Esophagus squamous epithelium (tissue), 5 donors: ENCODE results near the gene ZRANB1. TPM values are rescaled to one million over a fixed set of nuclear protein-coding genes. Genes with fewer than 3 reads are reported as not detected.

Experiments
- DNase-seq: peaks from one replicate; lab custom pipeline; 2025; lab: John Stamatoyannopoulos, UW
- H3K27ac ChIP-seq, 4 donors: fragments of 200-600 bp; sonication (generic); one replicate each; pipeline ENCODE4 v1.5.1; 2016 to 2019; ENCODE audit warnings: mild to moderate bottlenecking in 1 of 4
- H3K27me3 ChIP-seq, 4 donors: fragments of 200-600 bp; sonication (generic); 1 replicate in 3 of 4; 2 replicates in 1 of 4; pipeline versions ENCODE4 v1.5.1 to v1.6.0; 2017 to 2021; ENCODE audit warnings: antibody characterized with exemption in 1 of 4
- H3K36me3 ChIP-seq, 3 donors: fragments of 200-600 bp; sonication (generic); one replicate each; pipeline ENCODE4 v1.5.1; 2016 to 2019
- H3K4me1 ChIP-seq, 3 donors: fragments of 200-600 bp; sonication (generic); one replicate each; pipeline ENCODE4 v1.5.1; 2017 to 2019
- H3K4me3 ChIP-seq, 4 donors: fragments of 200-600 bp; sonication (generic); 1 replicate in 3 of 4; 2 replicates in 1 of 4; pipeline ENCODE4 v1.5.1; 2016 to 2019; ENCODE audit warnings: mild to moderate bottlenecking in 2 of 4, moderate library complexity in 1 of 4
- H3K9me3 ChIP-seq, 3 donors: fragments of 200-600 bp; sonication (generic); one replicate each; pipeline ENCODE4 v1.5.1; 2016 to 2019
- POLR2A ChIP-seq, 4 donors: fragments of 450-650 bp; IDR thresholded peaks; one replicate each; pipeline ENCODE4 v1.6.1; 2017; ENCODE audit warnings: antibody characterized with exemption in 4 of 4, mild to moderate bottlenecking in 4 of 4, moderate library complexity in 3 of 4
- WGBS, 2 donors: methylation state at CpG; one replicate each; pipeline ENCODE4 v1.1.5; 2018; 5-methylcytosine and 5-hydroxymethylcytosine counted together
- intact Hi-C: fragments of 100-400 bp; cut with DNase I; formaldehyde crosslinking; loops from one replicate; pipeline ENCODE4 v1.15.0; 2022
- total RNA-seq, 4 donors: library from RNA; depleted of rRNA; stranded (reverse); fragments of >200 nt; gene quantifications; one replicate each; pipeline ENCODE4 v1.1.0, GENCODE V29; 2016
- TF ChIP-seq, protein P1 (sequence below), 6 experiments: fragments of 450-650 bp in 4 of 6; fragments of 200-600 bp in 2 of 6; sonication (generic) in 2 of 6; IDR thresholded peaks; one replicate each; pipeline ENCODE4 v1.5.1; 2016 to 2019; ENCODE audit warnings: antibody characterized with exemption in 6 of 6, mild to moderate bottlenecking in 4 of 6, moderate library complexity in 4 of 6
- donor health status: DM: yes; HTN: yes; CAD: no.

The ZRANB1 gene
- total RNA-seq, 4 donors from 2014 or later, result 11.7 to 25.2 (median 17.4) TPM

DNA sequence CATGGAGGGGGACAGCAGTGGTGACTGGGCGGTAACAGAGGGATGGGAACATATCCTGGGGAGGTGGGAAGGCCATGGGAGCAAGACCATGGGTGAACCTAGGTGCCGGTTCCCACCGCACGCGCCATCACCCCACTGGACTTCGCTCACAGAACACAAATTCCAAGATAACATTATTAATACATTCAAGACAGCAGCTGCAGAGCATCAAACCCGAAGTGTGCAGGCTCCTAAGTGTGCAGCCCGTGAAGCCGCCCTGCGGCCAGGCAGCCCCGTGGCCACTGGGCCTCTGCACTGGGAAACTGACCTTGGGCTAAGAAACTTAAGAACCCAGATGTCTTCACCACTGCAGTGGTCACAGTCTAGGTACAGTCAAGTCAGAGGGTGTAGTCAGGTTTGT lies 42.8 kb upstream of the ZRANB1 start:
- TF ChIP-seq, protein P1, sequence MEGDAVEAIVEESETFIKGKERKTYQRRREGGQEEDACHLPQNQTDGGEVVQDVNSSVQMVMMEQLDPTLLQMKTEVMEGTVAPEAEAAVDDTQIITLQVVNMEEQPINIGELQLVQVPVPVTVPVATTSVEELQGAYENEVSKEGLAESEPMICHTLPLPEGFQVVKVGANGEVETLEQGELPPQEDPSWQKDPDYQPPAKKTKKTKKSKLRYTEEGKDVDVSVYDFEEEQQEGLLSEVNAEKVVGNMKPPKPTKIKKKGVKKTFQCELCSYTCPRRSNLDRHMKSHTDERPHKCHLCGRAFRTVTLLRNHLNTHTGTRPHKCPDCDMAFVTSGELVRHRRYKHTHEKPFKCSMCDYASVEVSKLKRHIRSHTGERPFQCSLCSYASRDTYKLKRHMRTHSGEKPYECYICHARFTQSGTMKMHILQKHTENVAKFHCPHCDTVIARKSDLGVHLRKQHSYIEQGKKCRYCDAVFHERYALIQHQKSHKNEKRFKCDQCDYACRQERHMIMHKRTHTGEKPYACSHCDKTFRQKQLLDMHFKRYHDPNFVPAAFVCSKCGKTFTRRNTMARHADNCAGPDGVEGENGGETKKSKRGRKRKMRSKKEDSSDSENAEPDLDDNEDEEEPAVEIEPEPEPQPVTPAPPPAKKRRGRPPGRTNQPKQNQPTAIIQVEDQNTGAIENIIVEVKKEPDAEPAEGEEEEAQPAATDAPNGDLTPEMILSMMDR (IDR thresholded peaks at IDR 0.05), result no peak
- no peak for TF ChIP-seq POLR2A (IDR thresholded peaks at IDR 0.05)
- no peak overlapping the region for H3K27ac ChIP-seq
- 84 to 100% methylated on average over 2 to 4 of the region's 11 CpGs for whole genome bisulfite sequencing, 2 donors
- H3K36me3 ChIP-seq, result no peaks in the 10 kb centered on the region
- intact Hi-C loops, result no loop called here
- H3K4me3 ChIP-seq, result no peak overlapping the region
- H3K27me3 ChIP-seq, result peaks cover 0 to 35% (median 0%) of the 10 kb centered on the region in 4 donors
- H3K9me3 ChIP-seq, result no peaks in the 10 kb centered on the region
- DNase-seq, result no peak
- H3K4me1 ChIP-seq, result no peaks in the 10 kb centered on the region

DNA sequence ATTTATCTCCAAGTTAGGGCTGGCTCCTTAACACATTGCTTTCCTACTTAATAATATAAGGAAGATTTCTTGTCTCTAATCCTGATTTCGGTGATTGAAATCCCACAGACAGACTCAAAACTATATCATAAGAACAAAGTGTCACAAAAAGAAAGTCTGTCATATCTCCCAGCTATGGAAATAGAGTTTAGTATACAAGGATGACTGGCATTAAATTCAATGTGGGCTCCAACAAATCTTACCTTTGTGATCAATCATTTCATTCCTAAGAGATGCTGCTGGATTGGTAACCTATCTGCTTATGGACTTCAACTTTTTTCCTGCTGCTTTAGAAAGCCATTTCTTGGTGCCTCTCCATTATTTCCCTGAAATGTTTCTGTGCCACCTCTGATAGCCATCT lies 39.5 kb upstream of the ZRANB1 start:
- H3K27me3 ChIP-seq, result peaks cover 0 to 21% (median 0%) of the 10 kb centered on the region in 4 donors
- no peak overlapping the region for H3K27ac ChIP-seq
- 75 to 88% methylated on average over 1 of the region's 1 CpG for WGBS, 2 donors
- no peaks in the 10 kb centered on the region for H3K4me1 ChIP-seq
- TF ChIP-seq, protein P1 (IDR thresholded peaks at IDR 0.05), result no peak
- TF ChIP-seq POLR2A (IDR thresholded peaks at IDR 0.05), result no peak
- no peak overlapping the region for H3K4me3 ChIP-seq
- H3K9me3 ChIP-seq, result no peaks in the 10 kb centered on the region
- no peaks in the 10 kb centered on the region for H3K36me3 ChIP-seq
- intact Hi-C loops, result no loop called here
- DNase-seq, result no peak

DNA sequence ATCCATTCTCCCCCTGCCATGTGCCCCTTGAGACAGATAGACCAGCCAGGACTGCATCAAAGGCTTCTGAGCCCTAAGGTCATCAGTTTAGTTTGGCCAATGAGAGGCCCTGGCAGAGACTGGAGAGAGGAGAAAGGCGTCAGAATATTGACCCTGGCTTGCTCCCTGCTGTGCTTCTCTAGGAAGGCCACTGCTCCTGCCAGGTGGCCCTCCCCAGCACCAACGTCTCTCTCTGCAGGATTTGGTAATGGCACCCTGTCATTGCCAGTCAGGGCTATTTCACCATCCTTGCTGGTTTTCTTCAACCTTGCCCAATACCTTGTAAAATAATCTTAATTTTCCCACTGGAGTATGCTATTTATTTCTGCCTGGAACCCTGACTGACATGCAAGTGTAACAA lies 38.8 kb upstream of the ZRANB1 start:
- Histone ChIP-seq H3K27ac (no peak overlapping the region), H3K4me3 (no peak overlapping the region), H3K9me3 (no peaks in the 10 kb centered on the region), H3K36me3 (no peaks in the 10 kb centered on the region), H3K27me3 (peaks cover 0 to 15% (median 0%) of the 10 kb centered on the region in 4 donors), H3K4me1 (no peaks in the 10 kb centered on the region)
- intact Hi-C loops, result no loop called here
- TF ChIP-seq, protein P1 (IDR thresholded peaks at IDR 0.05), result no peak
- no peak for TF ChIP-seq POLR2A (IDR thresholded peaks at IDR 0.05)
- 29 to 44% methylated on average over 2 of the region's 2 CpGs for WGBS, 2 donors
- DNase-seq, result no peak

DNA sequence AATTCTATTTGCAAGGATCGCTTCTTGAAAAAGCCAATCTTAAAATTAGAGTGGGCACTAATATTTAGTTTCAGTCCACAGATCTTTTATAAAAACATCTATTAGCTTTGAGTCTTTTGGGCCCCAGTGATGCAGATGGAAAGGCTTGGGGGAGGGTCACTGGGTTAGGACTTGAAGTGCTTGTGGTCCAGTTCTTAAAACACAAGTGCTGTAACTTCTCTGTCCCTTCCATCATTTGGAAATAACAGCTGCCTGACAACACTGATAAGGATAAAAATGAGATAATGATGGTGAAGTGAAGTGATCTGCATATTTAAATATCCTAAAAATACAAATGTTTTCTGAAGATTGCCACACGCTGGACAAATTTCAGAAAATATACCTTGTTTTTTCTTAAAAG lies 37.1 kb upstream of the ZRANB1 start:
- no peaks in the 10 kb centered on the region for H3K9me3 ChIP-seq
- no peaks in the 10 kb centered on the region for H3K4me1 ChIP-seq
- 93 to 100% methylated on average over 2 of the region's 2 CpGs for WGBS, 2 donors
- DNase-seq, result no peak
- no peak overlapping the region for H3K27ac ChIP-seq
- no peaks in the 10 kb centered on the region for H3K36me3 ChIP-seq
- TF ChIP-seq POLR2A (IDR thresholded peaks at IDR 0.05), result no peak
- TF ChIP-seq, protein P1 (IDR thresholded peaks at IDR 0.05), result no peak
- H3K27me3 ChIP-seq, result peaks cover 0 to 5% (median 0%) of the 10 kb centered on the region in 4 donors
- no peak overlapping the region for H3K4me3 ChIP-seq
- intact Hi-C loops, result no loop called here

DNA sequence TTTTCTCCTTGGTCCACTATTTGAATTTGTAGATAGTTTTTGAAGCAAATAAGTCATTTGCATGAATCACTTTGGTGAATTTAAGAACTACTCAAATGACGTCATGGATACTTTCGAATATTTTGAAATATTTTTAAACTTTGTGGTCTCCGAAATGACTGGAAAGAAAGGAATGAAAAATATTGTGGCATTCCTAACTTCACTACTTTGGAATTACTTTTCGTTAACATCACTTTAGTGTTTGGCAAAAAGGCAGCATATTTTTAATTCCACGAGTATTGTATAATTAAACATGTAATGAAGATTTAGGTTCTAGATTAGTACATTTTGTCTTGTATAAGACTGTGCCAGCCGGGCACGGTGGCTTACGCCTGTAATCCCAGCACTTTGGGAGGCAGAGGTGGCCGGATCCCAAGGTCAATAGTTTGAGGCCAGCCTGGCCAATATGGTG lies 35.3 kb upstream of the ZRANB1 start:
- H3K27me3 ChIP-seq, result peaks cover 0 to 5% (median 0%) of the 10 kb centered on the region in 4 donors
- no peaks in the 10 kb centered on the region for H3K9me3 ChIP-seq
- TF ChIP-seq POLR2A (IDR thresholded peaks at IDR 0.05), result no peak
- TF ChIP-seq, protein P1 (IDR thresholded peaks at IDR 0.05), result no peak
- intact Hi-C loops, result no loop called here
- peaks cover 0 to 8% (median 0%) of the 10 kb centered on the region in 3 donors for H3K4me1 ChIP-seq
- H3K4me3 ChIP-seq, result no peak overlapping the region
- no peak overlapping the region for H3K27ac ChIP-seq
- no peaks in the 10 kb centered on the region for H3K36me3 ChIP-seq
- WGBS, 2 donors, result 69 to 70% methylated on average over 9 of the region's 9 CpGs
- no peak for DNase-seq
